Calu3 (cell line): ENCODE data around the gene USP17L11. TPM values are rescaled to one million over a fixed set of nuclear protein-coding genes. Genes with fewer than 3 reads are reported as not detected.
"Not testable (repeated sequence)": the region's sequence is repeated elsewhere in the genome, so short reads cannot be mapped to it uniquely, and the experiment has no call there.

Experiments
- BruUV-seq: library from RNA; stranded (reverse); fragments of 400-500 nt; replicated peaks from 2 replicates; lab custom pipeline; 2021; lab: Mats Ljungman, UMichigan
- CTCF ChIA-PET: fragments of 300-600 bp; sonication (Branson Sonifier 250); formaldehyde crosslinking; loops from one replicate; lab custom pipeline; 2022; ENCODE audit warnings: antibody characterized with exemption; lab: Charles Lee
- DNase-seq: peaks from one replicate; pipeline ENCODE4 v3.0.0; 2022
- H3K27ac Mint-ChIP-seq: one replicate; pipeline ENCODE4 v1.8.0; 2022; ENCODE audit warnings: mixed read lengths; ENCODE audit not compliant: unreplicated experiment
- H3K27me3 Mint-ChIP-seq: one replicate; pipeline ENCODE4 v1.8.0; 2022; ENCODE audit warnings: mixed read lengths; ENCODE audit not compliant: unreplicated experiment
- H3K36me3 Mint-ChIP-seq: one replicate; pipeline ENCODE4 v1.8.0; 2022; ENCODE audit warnings: mild to moderate bottlenecking, moderate library complexity, mixed read lengths; ENCODE audit not compliant: insufficient read depth, unreplicated experiment
- H3K4me1 Mint-ChIP-seq: one replicate; pipeline ENCODE4 v1.8.0; 2022; ENCODE audit warnings: mild to moderate bottlenecking, low read depth, mixed read lengths; ENCODE audit not compliant: unreplicated experiment
- H3K4me3 Mint-ChIP-seq: one replicate; pipeline ENCODE4 v1.8.0; 2022; ENCODE audit warnings: mild to moderate bottlenecking, low read depth, moderate library complexity, mixed read lengths; ENCODE audit not compliant: unreplicated experiment
- H3K9me3 Mint-ChIP-seq: one replicate; pipeline ENCODE4 v1.8.0; 2022; ENCODE audit warnings: low read depth, mixed read lengths; ENCODE audit not compliant: unreplicated experiment
- intact Hi-C: fragments of 100-400 bp; cut with micrococcal nuclease; formaldehyde crosslinking; loops from one replicate; pipeline ENCODE4 v1.10.0; 2022; ENCODE audit not compliant: unreplicated experiment
- total RNA-seq: library from RNA; stranded (reverse); gene quantifications from 2 replicates; pipeline ENCODE4 v1.2.3, GENCODE V29; 2022

The USP17L11 gene
- total RNA-seq, 1 experiment from 2014 or later, result not detected

GRCh38 chr4:9238461-9238860 lies 23.3 kb downstream of the USP17L11 start:
- H3K9me3 Mint-ChIP-seq, BruUV-seq, H3K27me3 Mint-ChIP-seq, H3K36me3 Mint-ChIP-seq, DNase-seq, H3K4me3 Mint-ChIP-seq, CTCF ChIA-PET, intact Hi-C loops, H3K4me1 Mint-ChIP-seq, H3K27ac Mint-ChIP-seq: not testable (repeated sequence)

GRCh38 chr4:9243579-9243978 lies 28.4 kb downstream of the USP17L11 start, which contains the start of gene USP17L17:
USP17L17 (plus strand) TSS chr4:9243879; CDS start chr4:9243879, 0 bp downstream.
- H3K27me3 Mint-ChIP-seq, H3K27ac Mint-ChIP-seq, H3K36me3 Mint-ChIP-seq, DNase-seq, BruUV-seq, H3K9me3 Mint-ChIP-seq, CTCF ChIA-PET, intact Hi-C loops, H3K4me3 Mint-ChIP-seq, H3K4me1 Mint-ChIP-seq: not testable (repeated sequence)

GRCh38 chr4:9247953-9248680 lies 32.9 kb downstream of the USP17L11 start, which contains the start of gene USP17L18:
USP17L18 (plus strand) TSS chr4:9248630; CDS start chr4:9248630, 0 bp downstream.
- BruUV-seq, H3K4me1 Mint-ChIP-seq, H3K27me3 Mint-ChIP-seq, CTCF ChIA-PET, DNase-seq, H3K4me3 Mint-ChIP-seq, intact Hi-C loops, H3K9me3 Mint-ChIP-seq, H3K36me3 Mint-ChIP-seq, H3K27ac Mint-ChIP-seq: not testable (repeated sequence)

GRCh38 chr4:9253078-9253477 lies 37.9 kb downstream of the USP17L11 start, which contains the start of gene USP17L19:
USP17L19 (plus strand) TSS chr4:9253378; CDS start chr4:9253378, 0 bp downstream.
- H3K36me3 Mint-ChIP-seq, CTCF ChIA-PET, H3K27me3 Mint-ChIP-seq, H3K4me3 Mint-ChIP-seq, H3K9me3 Mint-ChIP-seq, DNase-seq, intact Hi-C loops, BruUV-seq, H3K27ac Mint-ChIP-seq, H3K4me1 Mint-ChIP-seq: not testable (repeated sequence)

- H3K4me1 Mint-ChIP-seq, H3K27me3 Mint-ChIP-seq, CTCF ChIA-PET, BruUV-seq, H3K4me3 Mint-ChIP-seq, DNase-seq, H3K27ac Mint-ChIP-seq, intact Hi-C loops, H3K36me3 Mint-ChIP-seq, H3K9me3 Mint-ChIP-seq: not testable (repeated sequence)
These were observed 42.6 kb downstream of the USP17L11 start, which contains the start of gene USP17L20 for GRCh38 chr4:9257824-9258223. USP17L20 (plus strand) TSS chr4:9258124; CDS start chr4:9258124, 0 bp downstream.

GRCh38 chr4:9262572-9262971 lies 47.4 kb downstream of the USP17L11 start, which contains the start of gene USP17L21:
USP17L21 (plus strand) TSS chr4:9262872; CDS start chr4:9262872, 0 bp downstream.
- intact Hi-C loops, H3K4me3 Mint-ChIP-seq, DNase-seq, H3K36me3 Mint-ChIP-seq, H3K27ac Mint-ChIP-seq, H3K9me3 Mint-ChIP-seq, CTCF ChIA-PET, BruUV-seq, H3K27me3 Mint-ChIP-seq, H3K4me1 Mint-ChIP-seq: not testable (repeated sequence)

Other genes starting within 250 kb of the USP17L11 start
- not detected in 2 replicates for gene FAM90A26, start 45.0 kb upstream of the USP17L11 start, total RNA-seq
- not detected in 2 replicates for gene USP17L10, start 4.7 kb upstream of the USP17L11 start, total RNA-seq
- gene USP17L12, start 4.7 kb downstream of the USP17L11 start, total RNA-seq, result not detected in 2 replicates
- gene USP17L13, start 9.5 kb downstream of the USP17L11 start, total RNA-seq, result not detected in 2 replicates
- not detected in 2 replicates for gene USP17L15, start 19.0 kb downstream of the USP17L11 start, total RNA-seq
- gene USP17L17, start 28.5 kb downstream of the USP17L11 start, total RNA-seq, result not detected in 2 replicates
- gene USP17L18, start 33.2 kb downstream of the USP17L11 start, total RNA-seq, result not detected in 2 replicates
- gene USP17L19, start 38.0 kb downstream of the USP17L11 start, total RNA-seq, result not detected in 2 replicates
- not detected in 2 replicates for gene USP17L20, start 42.7 kb downstream of the USP17L11 start, total RNA-seq
- gene USP17L21, start 47.5 kb downstream of the USP17L11 start, total RNA-seq, result not detected in 2 replicates
- not detected in 2 replicates for gene USP17L22, start 52.2 kb downstream of the USP17L11 start, total RNA-seq
- gene USP17L24, start 109.8 kb downstream of the USP17L11 start, total RNA-seq, result not detected in 2 replicates
- gene USP17L25, start 114.5 kb downstream of the USP17L11 start, total RNA-seq, result not detected in 2 replicates
- gene USP17L26, start 119.3 kb downstream of the USP17L11 start, total RNA-seq, result not detected in 2 replicates
- gene USP17L5, start 124.0 kb downstream of the USP17L11 start, total RNA-seq, result not detected in 2 replicates
- gene USP17L27, start 128.7 kb downstream of the USP17L11 start, total RNA-seq, result not detected in 2 replicates
- gene USP17L28, start 133.5 kb downstream of the USP17L11 start, total RNA-seq, result not detected in 2 replicates
- gene USP17L29, start 138.2 kb downstream of the USP17L11 start, total RNA-seq, result not detected in 2 replicates
- gene USP17L30, start 147.7 kb downstream of the USP17L11 start, total RNA-seq, result not detected in 2 replicates
- not detected in 2 replicates for gene DEFB131A, start 229.0 kb downstream of the USP17L11 start, total RNA-seq